Psoas muscle (tissue), 8 donors: Measurements from ENCODE around the gene MAP1LC3B. TPM values are rescaled to one million over a fixed set of nuclear protein-coding genes. Genes with fewer than 3 reads are reported as not detected.
"Not testable (repeated sequence)": the region's sequence is repeated elsewhere in the genome, so short reads cannot be mapped to it uniquely, and the experiment has no call there.

ENCODE experiments used
- ATAC-seq, 4 donors: fragments of 200-7000 bp; cut with Tn5 transposase; one replicate each; pipeline ENCODE4 v1.9.1; 2020; ENCODE audit warnings: moderate library complexity in 3 of 4, mild to moderate bottlenecking in 2 of 4
- DNase-seq, 2 donors: peaks; one replicate each; pipeline ENCODE4 v3.0.0-alpha.2; 2020
- H3K27ac ChIP-seq: fragments of 200-600 bp; one replicate; pipeline ENCODE4 v1.8.0; 2022
- H3K27me3 ChIP-seq, 3 donors: fragments of 200-600 bp in 1 of 3; one replicate each; pipeline versions ENCODE4 v1.6.1 to v1.8.0; 2013 to 2022; ENCODE audit warnings: low read length in 2 of 3, mild to moderate bottlenecking in 2 of 3, moderate library complexity in 1 of 3; ENCODE audit not compliant: insufficient read depth in 3 of 3
- H3K36me3 ChIP-seq, 2 donors: fragments of 200-600 bp in 1 of 2; one replicate each; pipeline versions ENCODE4 v1.6.1 to v1.8.0; 2013 to 2022; ENCODE audit warnings: low read depth in 1 of 2, mild to moderate bottlenecking in 1 of 2, moderate library complexity in 1 of 2; ENCODE audit not compliant: insufficient read depth in 1 of 2
- H3K4me1 ChIP-seq: fragments of 200-600 bp; one replicate; pipeline ENCODE4 v1.8.0; 2022
- H3K4me3 ChIP-seq: fragments of 200-600 bp; one replicate; pipeline ENCODE4 v1.8.0; 2022; ENCODE audit warnings: mild to moderate bottlenecking
- H3K9me3 ChIP-seq: fragments of 200-600 bp; one replicate; pipeline ENCODE4 v1.8.0; 2022
- WGBS, 3 donors: extraction: QIAGEN DNeasy Blood & Tissue Kit; methylation state at CpG; one replicate each; pipeline versions ENCODE4 v1.1.6 to v1.1.7; 2013; 5-methylcytosine and 5-hydroxymethylcytosine counted together
- intact Hi-C, 2 donors: fragments of 100-400 bp; cut with DNase I; formaldehyde crosslinking; loops; one replicate each; pipeline versions ENCODE4 v1.11.0 to v1.14.2; 2022
- polyA plus RNA-seq, 3 donors: library from polyadenylated mRNA; stranded (reverse); fragments of 200-250 nt; gene quantifications; one replicate each; pipeline ENCODE4 v1.2.3, GENCODE V29; 2013
- total RNA-seq, 4 donors: library from RNA; stranded (reverse); fragmentation: NEBNext Ultra II Directional in 2 of 4; extraction: Animal tissue kit (Norgen Biotek cat#: 25700) in 2 of 4; gene quantifications; one replicate each; pipeline versions ENCODE4 v1.2.1 to v1.2.4, GENCODE V29; 2021 to 2023
- TF ChIP-seq, protein P1 (sequence below): fragments of 200-600 bp; IDR thresholded peaks from one replicate; pipeline ENCODE4 v1.8.0; 2022; ENCODE audit warnings: antibody characterized with exemption
- donor health status: healthy with polysubstance abuse.
- donor health status: DM: no; HTN: no; CAD: no; lungs with moderate emphysema.
- donor health status: Bipolar disorder and iron deficiency.
- donor health status: healthy.
- donor health status: DM: yes; HTN: yes; CAD: no.
- donor health status: DM: no; HTN: no; CAD: no.
- donor health status: DM: no; HTN: no; CAD: no.
- donor health status: DM: yes; HTN: yes; CAD: no.

Gene MAP1LC3B
- total and polyA plus RNA-seq, 7 donors: 114 to 189 (median 158) TPM

DNA sequence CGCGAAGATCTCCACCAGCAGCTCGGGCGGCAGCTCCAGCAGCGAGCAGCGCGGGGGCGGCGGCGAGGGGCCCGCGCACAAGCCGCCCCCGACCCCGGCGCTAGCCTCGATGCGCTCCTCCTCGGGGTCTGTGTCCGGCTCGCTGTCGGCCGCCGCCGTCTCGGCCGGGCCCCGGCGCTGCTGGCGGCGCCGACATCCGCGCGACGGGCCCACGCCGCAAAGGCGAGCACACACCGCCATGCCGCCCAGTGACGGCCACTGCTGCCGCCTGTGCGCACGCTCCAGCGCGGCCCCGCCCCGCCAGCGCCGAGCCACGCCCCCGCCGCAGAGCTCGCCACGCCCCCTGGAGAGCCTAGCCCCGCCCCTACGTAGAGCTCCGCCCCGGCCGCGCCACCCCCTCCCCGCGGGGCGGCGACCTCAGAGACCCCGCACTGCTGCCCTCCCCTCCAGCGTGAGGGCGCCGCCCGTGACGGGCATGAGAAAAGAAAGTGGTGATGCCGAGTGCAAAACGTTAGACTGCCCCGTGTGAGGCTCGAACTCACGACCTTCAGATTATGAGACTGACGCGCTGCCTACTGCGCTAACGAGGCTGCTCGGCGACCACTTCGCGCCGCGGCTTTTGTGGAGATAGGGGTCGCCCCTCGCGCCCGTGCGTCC lies 8.5 kb upstream of the MAP1LC3B start, which contains the start of gene FBXO31:
TSS of gene FBXO31 (minus strand) at position 272 of the 657 bp plus-strand sequence. CDS start at position 240, 32 bp downstream.
- ATAC-seq (peak; percentile 77 to 82 (median 78)), DNase-seq (peak; percentile 85 to 92)
- WGBS, 3 donors: 0% methylated on average over 53 to 92 of the region's 92 CpGs
- Histone ChIP-seq H3K4me1 (peaks cover 49% of the 10 kb centered on the region), H3K27ac (peak within 1 kb of the TSS; percentile 99), H3K27me3 (no peaks in the 10 kb centered on the region), H3K36me3 (no peaks in the 10 kb centered on the region), H3K4me3 (peak within 1 kb of the TSS; percentile 77), H3K9me3 (no peaks in the 10 kb centered on the region)
- intact Hi-C loops: loop anchor here (2.0 kb wide), 2 partner anchors 59 to 67 kb away; partner anchors contain the start of gene C16orf95 (in 1 of the 2)
- TF ChIP-seq, protein P1, sequence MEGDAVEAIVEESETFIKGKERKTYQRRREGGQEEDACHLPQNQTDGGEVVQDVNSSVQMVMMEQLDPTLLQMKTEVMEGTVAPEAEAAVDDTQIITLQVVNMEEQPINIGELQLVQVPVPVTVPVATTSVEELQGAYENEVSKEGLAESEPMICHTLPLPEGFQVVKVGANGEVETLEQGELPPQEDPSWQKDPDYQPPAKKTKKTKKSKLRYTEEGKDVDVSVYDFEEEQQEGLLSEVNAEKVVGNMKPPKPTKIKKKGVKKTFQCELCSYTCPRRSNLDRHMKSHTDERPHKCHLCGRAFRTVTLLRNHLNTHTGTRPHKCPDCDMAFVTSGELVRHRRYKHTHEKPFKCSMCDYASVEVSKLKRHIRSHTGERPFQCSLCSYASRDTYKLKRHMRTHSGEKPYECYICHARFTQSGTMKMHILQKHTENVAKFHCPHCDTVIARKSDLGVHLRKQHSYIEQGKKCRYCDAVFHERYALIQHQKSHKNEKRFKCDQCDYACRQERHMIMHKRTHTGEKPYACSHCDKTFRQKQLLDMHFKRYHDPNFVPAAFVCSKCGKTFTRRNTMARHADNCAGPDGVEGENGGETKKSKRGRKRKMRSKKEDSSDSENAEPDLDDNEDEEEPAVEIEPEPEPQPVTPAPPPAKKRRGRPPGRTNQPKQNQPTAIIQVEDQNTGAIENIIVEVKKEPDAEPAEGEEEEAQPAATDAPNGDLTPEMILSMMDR: no peak

DNA sequence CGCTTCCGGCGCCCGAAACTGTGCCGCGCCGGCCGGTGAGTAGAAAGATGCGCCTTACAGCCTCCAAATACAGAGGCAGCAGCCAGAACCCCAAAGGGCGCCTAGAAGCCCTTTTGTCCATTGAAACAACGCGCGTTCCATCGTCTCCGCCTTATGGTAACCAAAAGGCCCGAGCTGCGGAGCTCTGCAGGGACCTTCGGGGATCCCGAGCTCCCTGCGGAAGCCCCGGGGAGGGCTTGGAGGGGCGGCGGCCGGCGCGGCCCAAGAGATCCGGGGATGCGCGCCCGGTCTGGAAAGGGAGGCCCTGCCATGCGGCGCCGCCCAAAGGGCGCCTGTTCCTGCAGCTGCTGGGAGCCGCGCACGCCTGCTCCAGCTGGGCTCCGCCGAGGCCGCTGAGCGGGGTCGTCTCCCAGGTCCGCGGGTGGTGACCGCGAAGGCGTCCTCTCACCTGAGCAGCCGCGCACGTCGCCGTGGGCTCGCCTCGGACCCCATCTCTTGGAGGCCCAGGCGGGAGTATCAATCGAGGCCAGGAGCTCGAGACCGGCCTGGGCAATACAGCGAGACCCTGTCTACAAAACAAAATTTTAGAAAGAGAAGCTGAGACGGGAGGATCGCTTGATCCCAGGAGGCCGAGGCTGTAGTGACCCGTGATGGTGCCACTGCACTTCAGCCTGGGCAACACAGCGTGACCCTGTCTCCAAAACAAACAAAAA lies 7.8 kb upstream of the MAP1LC3B start:
- Histone ChIP-seq H3K4me1 (peaks cover 49% of the 10 kb centered on the region), H3K27me3 (no peaks in the 10 kb centered on the region), H3K4me3 (peak overlapping the region; percentile 77), H3K36me3 (no peaks in the 10 kb centered on the region), H3K9me3 (no peaks in the 10 kb centered on the region), H3K27ac (peak overlapping the region; percentile 99)
- WGBS, 3 donors: 2 to 3% (median 3%) methylated on average over 54 to 64 of the region's 64 CpGs
- TF ChIP-seq, protein P1: no peak
- ATAC-seq: peak; percentile 20 to 46 (median 27)
- intact Hi-C loops: no loop called here
- peak; percentile 59 to 81 for DNase-seq

DNA sequence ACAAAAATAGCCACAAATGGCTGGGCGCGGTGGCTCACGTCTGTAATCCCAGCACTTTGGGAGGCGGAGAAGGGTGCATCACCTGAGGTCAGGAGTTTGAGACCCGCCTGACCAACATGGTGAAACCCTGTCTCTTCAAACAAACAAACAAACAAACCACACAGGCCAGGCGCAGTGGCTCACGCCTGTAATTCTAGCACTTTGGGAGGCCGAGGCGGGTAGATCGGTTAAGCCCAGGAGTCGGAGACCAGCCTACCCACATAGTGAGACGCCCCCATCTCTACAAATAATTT lies 7.3 kb upstream of the MAP1LC3B start:
- H3K4me1 ChIP-seq: peaks cover 47% of the 10 kb centered on the region
- ATAC-seq, intact Hi-C loops, H3K27me3 ChIP-seq, H3K9me3 ChIP-seq, H3K36me3 ChIP-seq, DNase-seq: not testable (repeated sequence)
- WGBS, 3 donors: 56 to 76% (median 66%) methylated on average over 12 of the region's 12 CpGs
- peak overlapping the region; percentile 99 for H3K27ac ChIP-seq
- H3K4me3 ChIP-seq: peak overlapping the region; percentile 77

DNA sequence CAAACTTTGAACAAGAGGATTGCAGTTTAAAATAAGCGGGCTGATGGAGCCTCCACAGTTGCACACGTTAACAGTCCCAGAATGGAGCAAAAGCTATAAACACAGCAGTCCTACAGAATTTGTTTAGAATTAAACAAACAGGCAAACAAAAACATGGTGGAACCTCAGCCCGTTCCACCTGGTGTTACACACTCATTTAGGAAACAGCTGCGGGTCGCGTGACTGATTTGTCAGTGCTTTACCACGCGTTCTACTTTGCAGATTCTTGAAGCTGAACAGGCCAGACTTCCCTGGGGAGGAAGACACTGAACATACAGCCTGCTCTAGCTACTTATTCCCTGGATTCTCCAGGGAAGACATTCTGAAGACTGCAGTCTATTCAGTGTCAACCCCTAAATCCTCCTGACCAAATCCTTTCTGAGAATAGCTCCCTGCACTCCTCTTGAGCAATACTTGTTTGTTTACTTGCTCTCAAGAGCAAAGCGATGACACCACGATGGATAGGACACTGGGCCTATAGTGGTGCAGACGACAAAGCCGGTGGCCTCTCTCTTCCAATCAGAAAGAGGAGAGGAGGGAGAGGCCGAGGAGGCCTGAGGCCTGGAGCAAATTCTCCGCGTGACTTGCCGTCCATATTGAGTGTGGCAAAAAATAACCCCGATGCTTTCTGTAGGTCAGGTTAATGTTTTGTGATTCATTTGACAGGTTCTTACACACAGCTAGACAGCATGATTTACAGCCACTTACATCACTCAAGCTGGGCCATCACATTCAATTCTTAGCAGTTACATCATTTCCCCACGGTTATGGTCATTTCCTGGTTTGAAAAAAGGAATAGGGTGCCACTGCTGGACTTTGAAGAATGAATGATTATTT lies 4.0 kb upstream of the MAP1LC3B start:
- WGBS, 3 donors: 5 to 7% (median 6%) methylated on average over 18 of the region's 18 CpGs
- peak; percentile 90 to 95 for DNase-seq
- intact Hi-C loops: no loop called here

More for the DNA sequence above, 4.0 kb upstream of the MAP1LC3B start:
- H3K36me3 ChIP-seq: no peaks in the 10 kb centered on the region
- peaks cover 33% of the 10 kb centered on the region for H3K4me1 ChIP-seq
- peak overlapping the region; percentile 99 for H3K27ac ChIP-seq
- ATAC-seq: peak; percentile 74 to 78 (median 76)
- H3K27me3 ChIP-seq: no peaks in the 10 kb centered on the region
- TF ChIP-seq, protein P1: no peak
- H3K9me3 ChIP-seq: no peaks in the 10 kb centered on the region
- H3K4me3 ChIP-seq: peak overlapping the region; percentile 54
